B cell (primary cell): Measurements from ENCODE around the gene TAS2R19. TPM values are rescaled to one million over a fixed set of nuclear protein-coding genes. Genes with fewer than 3 reads are reported as not detected.

Source experiments
- ATAC-seq: fragments of 200-7000 bp; cut with Tn5 transposase; one replicate; pipeline ENCODE4 v1.10.0; 2021; ENCODE audit warnings: low read depth, mild to moderate bottlenecking, moderate number of reproducible peaks, moderate library complexity
- CTCF ChIA-PET: fragments of 350-600 bp; sonication (Branson Sonifier 250); formaldehyde crosslinking; loops from one replicate; lab custom pipeline; 2021; ENCODE audit warnings: antibody characterized with exemption, inconsistent platforms; lab: Charles Lee
- POLR2A ChIA-PET: fragments of 350-600 bp; sonication (Branson Sonifier 250); formaldehyde crosslinking; loops from one replicate; lab custom pipeline; 2021; ENCODE audit warnings: antibody characterized with exemption; lab: Charles Lee
- DNase-seq: peaks from one replicate; pipeline ENCODE4 v3.0.0; 2013
- H2AFZ ChIP-seq: 2 replicates; pipeline ENCODE4 v1.6.1; 2012; ENCODE audit warnings: mild to moderate bottlenecking, low read depth, low read length; ENCODE audit not compliant: insufficient read depth, poor library complexity, severe bottlenecking
- H3K27ac ChIP-seq, 2 donors: 1 replicate in 1 of 2; 2 replicates in 1 of 2; pipeline ENCODE4 v1.5.1; 2012 to 2013; ENCODE audit warnings: low read length in 2 of 2, mild to moderate bottlenecking in 2 of 2, moderate library complexity in 1 of 2
- H3K27me3 ChIP-seq, 4 experiments: fragments of 200-600 bp in 1 of 4; sonication (generic) in 1 of 4; replicated peaks in 1 of 4; 1 replicate in 2 of 4; 2 replicates in 2 of 4; pipeline versions ENCODE4 v1.6.1 to v1.7.0; 2013 to 2016; ENCODE audit warnings: low read length in 3 of 4, mild to moderate bottlenecking in 2 of 4, mixed read lengths in 1 of 4, moderate library complexity in 1 of 4; ENCODE audit not compliant: insufficient read depth in 4 of 4, control insufficient read depth in 3 of 4; ENCODE audit errors: control extremely low read depth in 1 of 4
- H3K36me3 ChIP-seq, 2 experiments: replicated peaks in 1 of 2; 1 replicate in 1 of 2; 2 replicates in 1 of 2; pipeline versions ENCODE4 v1.6.1 to v1.7.1; 2013; ENCODE audit warnings: low read length in 1 of 2; ENCODE audit not compliant: insufficient read depth in 2 of 2, control insufficient read depth in 1 of 2; ENCODE audit errors: control extremely low read depth in 1 of 2, extremely low read depth in 1 of 2
- H3K4me1 ChIP-seq, 2 donors: fragments of 200-600 bp in 1 of 2; sonication (generic) in 1 of 2; 1 replicate in 1 of 2; 2 replicates in 1 of 2; pipeline versions ENCODE4 v1.5.1 to v1.6.1; 2013 to 2017; ENCODE audit warnings: low read length in 2 of 2; ENCODE audit not compliant: control insufficient read depth in 2 of 2, insufficient read depth in 2 of 2
- H3K4me2 ChIP-seq: replicated peaks from 2 replicates; pipeline ENCODE3; 2012; ENCODE audit warnings: mild to moderate bottlenecking, low read depth, low read length; ENCODE audit not compliant: poor library complexity, severe bottlenecking
- H3K4me3 ChIP-seq, 5 experiments: fragments of 200-600 bp in 1 of 5; sonication (generic) in 1 of 5; 1 replicate in 3 of 5; 2 replicates in 2 of 5; pipeline versions ENCODE4 v1.5.1 to v1.7.0; 2011 to 2016; ENCODE audit warnings: low read length in 4 of 5, mild to moderate bottlenecking in 4 of 5, low read depth in 2 of 5, control low read depth in 1 of 5, moderate library complexity in 1 of 5; ENCODE audit not compliant: insufficient read depth in 1 of 5; ENCODE audit errors: control extremely low read depth in 1 of 5, extremely low read depth in 1 of 5
- H3K79me2 ChIP-seq: fragments of 200-600 bp; sonication (generic); one replicate; pipeline ENCODE4 v1.6.0; 2016; ENCODE audit warnings: low read length; ENCODE audit not compliant: control insufficient read depth, insufficient read depth
- H3K9ac ChIP-seq: fragments of 200-600 bp; sonication (generic); 2 replicates; pipeline ENCODE4 v1.6.1; 2017; ENCODE audit warnings: mild to moderate bottlenecking, low read length, moderate library complexity
- H3K9me3 ChIP-seq, 3 donors: one replicate each; pipeline versions ENCODE4 v1.6.1 to v1.7.1; 2013; ENCODE audit warnings: low read length in 2 of 3; ENCODE audit not compliant: control insufficient read depth in 2 of 3, insufficient read depth in 1 of 3; ENCODE audit errors: control extremely low read depth in 1 of 3
- H4K20me1 ChIP-seq: 2 replicates; pipeline ENCODE4 v1.6.0; 2012; ENCODE audit warnings: mild to moderate bottlenecking, low read length; ENCODE audit not compliant: insufficient read depth, control insufficient read depth, poor library complexity, severe bottlenecking
- H3K27ac Mint-ChIP-seq: one replicate; pipeline ENCODE4 v1.8.0; 2021; ENCODE audit warnings: mixed read lengths
- H3K27me3 Mint-ChIP-seq: one replicate; pipeline ENCODE4 v1.8.0; 2021; ENCODE audit warnings: mixed read lengths
- H3K4me1 Mint-ChIP-seq: one replicate; pipeline ENCODE4 v1.8.0; 2021; ENCODE audit warnings: mixed read lengths
- H3K4me3 Mint-ChIP-seq: one replicate; pipeline ENCODE4 v1.8.0; 2021; ENCODE audit warnings: mixed read lengths
- H3K9me3 Mint-ChIP-seq: one replicate; pipeline ENCODE4 v1.8.0; 2022; ENCODE audit warnings: mixed read lengths; ENCODE audit not compliant: insufficient read depth
- EZH2 ChIP-seq: IDR thresholded peaks from 2 replicates; pipeline ENCODE4 v1.6.1; 2012; ENCODE audit warnings: borderline replicate concordance, low read depth, mild to moderate bottlenecking, moderate library complexity, low read length; ENCODE audit not compliant: insufficient read depth, poor library complexity, severe bottlenecking
- WGBS: methylation state at CpG from one replicate; pipeline ENCODE4 v1.1.5; 2013; ENCODE audit warnings: missing lambda C conversion rate; ENCODE audit not compliant: insufficient coverage; 5-methylcytosine and 5-hydroxymethylcytosine counted together
- intact Hi-C: fragments of 100-400 bp; cut with micrococcal nuclease; formaldehyde crosslinking; loops from one replicate; pipeline ENCODE4 v1.10.0; 2022
- polyA plus RNA-seq: library from polyadenylated mRNA; depleted of rRNA; stranded (reverse); fragments of >200 nt; gene quantifications from 2 replicates; pipeline ENCODE4 v1.2.3, GENCODE V29; 2012
- total RNA-seq, 2 donors: library from RNA; stranded (reverse); fragments of 120-200 nt in 1 of 2; gene quantifications; 1 replicate in 1 of 2; 2 replicates in 1 of 2; pipeline versions ENCODE4 v1.2.3 to v1.2.4, GENCODE V29; 2013 to 2022
- TF ChIP-seq, protein P1 (sequence below): fragments of 200-600 bp; IDR thresholded peaks from one replicate; pipeline ENCODE4 v1.8.0; 2022; ENCODE audit warnings: antibody characterized with exemption, mild to moderate bottlenecking

The TAS2R19 gene
- total and polyA plus RNA-seq, 2 donors (not counting 1 experiment from before 2014, with no cell fraction given): 0.34 to 5.7 TPM

DNA sequence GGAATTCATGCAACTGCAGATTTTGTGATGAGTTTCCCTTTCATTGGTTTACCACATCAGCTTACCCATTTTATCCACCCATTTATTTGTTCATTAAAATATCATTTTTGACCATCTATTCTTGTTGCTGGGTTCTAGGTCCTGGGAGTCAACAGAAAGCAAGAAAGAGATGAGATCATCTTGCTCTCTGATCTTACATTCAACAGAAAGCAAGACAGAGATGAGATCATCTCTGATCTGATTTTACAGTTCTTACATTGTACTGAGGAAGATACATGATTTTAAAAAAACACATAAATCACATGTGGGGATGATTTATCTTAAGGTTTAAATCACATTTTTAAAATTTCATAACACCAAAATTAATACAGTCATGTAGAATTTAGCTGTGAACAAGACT lies 37.4 kb upstream of the TAS2R19 start:
- ChIA-PET POLR2A (no interaction called here), CTCF (no interaction called here)
- ATAC-seq (no peak), DNase-seq (no peak)
- Histone ChIP-seq H3K27me3 (no peaks in the 10 kb centered on the region), H3K27ac (no peak overlapping the region), H2AFZ (no peak overlapping the region), H3K79me2 (peaks cover 21% of the 10 kb centered on the region), H3K36me3 (no peaks in the 10 kb centered on the region), H4K20me1 (no peaks in the 10 kb centered on the region), H3K4me2 (no peak overlapping the region), H3K9me3 (no peaks in the 10 kb centered on the region), H3K4me3 (no peak overlapping the region), H3K9ac (no peak overlapping the region), H3K4me1 (no peaks in the 10 kb centered on the region)
- Mint-ChIP-seq H3K4me3 (no peak overlapping the region), H3K27ac (no peak overlapping the region), H3K4me1 (no peaks in the 10 kb centered on the region), H3K27me3 (no peaks in the 10 kb centered on the region), H3K9me3 (no peaks in the 10 kb centered on the region)
- TF ChIP-seq EZH2: no peak
- TF ChIP-seq, protein P1, sequence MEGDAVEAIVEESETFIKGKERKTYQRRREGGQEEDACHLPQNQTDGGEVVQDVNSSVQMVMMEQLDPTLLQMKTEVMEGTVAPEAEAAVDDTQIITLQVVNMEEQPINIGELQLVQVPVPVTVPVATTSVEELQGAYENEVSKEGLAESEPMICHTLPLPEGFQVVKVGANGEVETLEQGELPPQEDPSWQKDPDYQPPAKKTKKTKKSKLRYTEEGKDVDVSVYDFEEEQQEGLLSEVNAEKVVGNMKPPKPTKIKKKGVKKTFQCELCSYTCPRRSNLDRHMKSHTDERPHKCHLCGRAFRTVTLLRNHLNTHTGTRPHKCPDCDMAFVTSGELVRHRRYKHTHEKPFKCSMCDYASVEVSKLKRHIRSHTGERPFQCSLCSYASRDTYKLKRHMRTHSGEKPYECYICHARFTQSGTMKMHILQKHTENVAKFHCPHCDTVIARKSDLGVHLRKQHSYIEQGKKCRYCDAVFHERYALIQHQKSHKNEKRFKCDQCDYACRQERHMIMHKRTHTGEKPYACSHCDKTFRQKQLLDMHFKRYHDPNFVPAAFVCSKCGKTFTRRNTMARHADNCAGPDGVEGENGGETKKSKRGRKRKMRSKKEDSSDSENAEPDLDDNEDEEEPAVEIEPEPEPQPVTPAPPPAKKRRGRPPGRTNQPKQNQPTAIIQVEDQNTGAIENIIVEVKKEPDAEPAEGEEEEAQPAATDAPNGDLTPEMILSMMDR: no peak
- intact Hi-C loops: no loop called here

DNA sequence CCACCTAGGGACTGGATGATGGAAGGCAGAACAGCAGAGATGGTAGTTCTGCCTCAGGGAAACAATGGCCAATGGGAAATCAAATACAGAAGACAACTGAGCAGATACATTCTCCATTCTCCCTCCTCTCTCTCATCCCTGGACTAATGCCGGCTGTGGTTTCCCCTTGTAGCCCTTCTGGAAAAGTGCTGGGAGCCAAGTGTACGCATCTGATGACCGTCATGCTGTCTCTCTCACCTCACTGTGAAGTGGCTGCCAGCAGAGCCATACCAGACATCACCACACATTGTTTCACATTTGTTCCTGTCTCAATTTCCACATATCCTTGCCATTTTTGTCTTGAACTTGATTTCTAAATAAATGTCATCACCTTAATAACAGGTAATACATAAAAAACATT lies 36.6 kb upstream of the TAS2R19 start:
- intact Hi-C loops: no loop called here
- no peak overlapping the region for H3K27ac ChIP-seq
- H2AFZ ChIP-seq: no peak overlapping the region
- CTCF ChIA-PET: no interaction called here
- Mint-ChIP-seq H3K4me3 (no peak overlapping the region), H3K4me1 (no peaks in the 10 kb centered on the region), H3K27ac (no peak overlapping the region), H3K27me3 (no peaks in the 10 kb centered on the region), H3K9me3 (no peaks in the 10 kb centered on the region)
- no peaks in the 10 kb centered on the region for H3K27me3 ChIP-seq
- no peak for DNase-seq
- POLR2A ChIA-PET: no interaction called here
- no peaks in the 10 kb centered on the region for H3K36me3 ChIP-seq
- H3K4me2 ChIP-seq: no peak overlapping the region
- no peaks in the 10 kb centered on the region for H3K9me3 ChIP-seq
- H3K79me2 ChIP-seq: peaks cover 21% of the 10 kb centered on the region
- H4K20me1 ChIP-seq: no peaks in the 10 kb centered on the region
- no peak for ATAC-seq
- 97% methylated on average over 3 of the region's 3 CpGs for WGBS
- no peak for TF ChIP-seq EZH2
- TF ChIP-seq, protein P1: no peak
- H3K4me1 ChIP-seq: no peaks in the 10 kb centered on the region
- H3K4me3 ChIP-seq: no peak overlapping the region
- H3K9ac ChIP-seq: no peak overlapping the region
